ENCODE results near the gene CERS6. TPM values are rescaled to one million over a fixed set of nuclear protein-coding genes. Genes with fewer than 3 reads are reported as not detected.

The CERS6 gene
- total and polyA plus RNA-seq, 4 donors: 4.3 to 25.8 (median 13.6) TPM

DNA sequence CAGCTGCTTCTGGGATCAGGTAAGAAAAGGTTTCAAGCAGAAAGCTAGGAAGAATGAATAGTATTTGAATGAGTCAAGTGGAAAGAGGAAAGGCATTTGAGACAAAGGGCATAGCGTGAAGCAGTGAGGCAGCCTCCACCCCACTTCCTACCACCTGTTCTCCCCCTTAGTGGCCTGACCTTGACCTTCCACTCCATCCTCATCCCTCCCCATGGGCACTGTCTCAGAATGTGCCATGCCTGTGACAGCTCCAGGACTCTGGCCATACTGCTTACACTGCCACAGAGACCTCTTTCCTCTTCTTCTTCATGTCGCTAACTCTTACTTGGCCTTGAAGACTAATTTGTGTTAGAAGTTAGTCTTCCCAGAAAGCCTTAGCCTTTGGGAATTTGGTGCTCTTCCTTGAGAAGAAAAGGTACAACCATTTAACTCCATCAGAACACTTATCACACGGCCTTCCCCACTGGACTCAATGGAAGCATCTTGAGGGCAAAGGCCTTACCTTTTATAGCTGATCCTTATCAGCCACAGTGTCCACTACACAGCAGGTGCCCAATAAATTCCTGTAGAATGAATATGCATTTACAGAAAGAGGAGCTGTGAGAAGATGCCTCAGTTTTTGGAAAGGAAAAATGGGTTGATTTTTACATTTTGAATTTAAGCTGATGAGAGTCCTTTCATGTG is 331.2 kb downstream of the CERS6 start:
- H3K4me1 ChIP-seq (ENCODE audit: control insufficient read depth in 5 of 5, insufficient read depth in 5 of 5, low read length in 5 of 5): peaks cover 0 to 3% (median 1%) of the 10 kb centered on the region in 5 donors
- no peaks in the 10 kb centered on the region for H3K9me3 ChIP-seq (ENCODE audit: control insufficient read depth in 4 of 4, insufficient read depth in 3 of 4, low read length in 3 of 4)
- ATAC-seq (ENCODE audit: insufficient read depth, low FRiP score): no peak
- no peak overlapping the region for H3K27ac ChIP-seq (ENCODE audit: low read depth in 1 of 2, low read length in 1 of 2)
- TF ChIP-seq, protein P1, sequence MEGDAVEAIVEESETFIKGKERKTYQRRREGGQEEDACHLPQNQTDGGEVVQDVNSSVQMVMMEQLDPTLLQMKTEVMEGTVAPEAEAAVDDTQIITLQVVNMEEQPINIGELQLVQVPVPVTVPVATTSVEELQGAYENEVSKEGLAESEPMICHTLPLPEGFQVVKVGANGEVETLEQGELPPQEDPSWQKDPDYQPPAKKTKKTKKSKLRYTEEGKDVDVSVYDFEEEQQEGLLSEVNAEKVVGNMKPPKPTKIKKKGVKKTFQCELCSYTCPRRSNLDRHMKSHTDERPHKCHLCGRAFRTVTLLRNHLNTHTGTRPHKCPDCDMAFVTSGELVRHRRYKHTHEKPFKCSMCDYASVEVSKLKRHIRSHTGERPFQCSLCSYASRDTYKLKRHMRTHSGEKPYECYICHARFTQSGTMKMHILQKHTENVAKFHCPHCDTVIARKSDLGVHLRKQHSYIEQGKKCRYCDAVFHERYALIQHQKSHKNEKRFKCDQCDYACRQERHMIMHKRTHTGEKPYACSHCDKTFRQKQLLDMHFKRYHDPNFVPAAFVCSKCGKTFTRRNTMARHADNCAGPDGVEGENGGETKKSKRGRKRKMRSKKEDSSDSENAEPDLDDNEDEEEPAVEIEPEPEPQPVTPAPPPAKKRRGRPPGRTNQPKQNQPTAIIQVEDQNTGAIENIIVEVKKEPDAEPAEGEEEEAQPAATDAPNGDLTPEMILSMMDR (IDR thresholded peaks at IDR 0.05; ENCODE audit: control extremely low read depth, extremely low read depth): no peak
- DNase-seq: no peak
- no peak overlapping the region for H3K9ac ChIP-seq (ENCODE audit: insufficient read depth in 1 of 2, low read length in 2 of 2)
- no peak overlapping the region for H3K4me3 ChIP-seq
- WGBS, 2 donors: 91% methylated on average over 3 of the region's 3 CpGs
- H3K27me3 ChIP-seq (ENCODE audit: control insufficient read depth in 3 of 3, insufficient read depth in 3 of 3, low read length in 2 of 3): no peaks in the 10 kb centered on the region
- no peaks in the 10 kb centered on the region for H3K36me3 ChIP-seq (ENCODE audit: control insufficient read depth in 4 of 4, insufficient read depth in 4 of 4, low read length in 4 of 4)

GRCh38 chr2:168787782-168788376 is 331.8 kb downstream of the CERS6 start:
- Histone ChIP-seq H3K4me3 (no peak overlapping the region), H3K9ac (ENCODE audit: insufficient read depth in 1 of 2, low read length in 2 of 2) (no peak overlapping the region), H3K27me3 (ENCODE audit: control insufficient read depth in 3 of 3, insufficient read depth in 3 of 3, low read length in 2 of 3) (no peaks in the 10 kb centered on the region), H3K4me1 (ENCODE audit: control insufficient read depth in 5 of 5, insufficient read depth in 5 of 5, low read length in 5 of 5) (peaks cover 0 to 2% (median 1%) of the 10 kb centered on the region in 5 donors), H3K36me3 (ENCODE audit: control insufficient read depth in 4 of 4, insufficient read depth in 4 of 4, low read length in 4 of 4) (no peaks in the 10 kb centered on the region), H3K9me3 (ENCODE audit: control insufficient read depth in 4 of 4, insufficient read depth in 3 of 4, low read length in 3 of 4) (no peaks in the 10 kb centered on the region), H3K27ac (ENCODE audit: low read depth in 1 of 2, low read length in 1 of 2) (no peak overlapping the region)
- DNase-seq (no peak), ATAC-seq (ENCODE audit: insufficient read depth, low FRiP score) (no peak)
- TF ChIP-seq, protein P1 (IDR thresholded peaks at IDR 0.05; ENCODE audit: control extremely low read depth, extremely low read depth): no peak
- WGBS, 2 donors: 86 to 96% methylated on average over 1 of the region's 1 CpG

DNA sequence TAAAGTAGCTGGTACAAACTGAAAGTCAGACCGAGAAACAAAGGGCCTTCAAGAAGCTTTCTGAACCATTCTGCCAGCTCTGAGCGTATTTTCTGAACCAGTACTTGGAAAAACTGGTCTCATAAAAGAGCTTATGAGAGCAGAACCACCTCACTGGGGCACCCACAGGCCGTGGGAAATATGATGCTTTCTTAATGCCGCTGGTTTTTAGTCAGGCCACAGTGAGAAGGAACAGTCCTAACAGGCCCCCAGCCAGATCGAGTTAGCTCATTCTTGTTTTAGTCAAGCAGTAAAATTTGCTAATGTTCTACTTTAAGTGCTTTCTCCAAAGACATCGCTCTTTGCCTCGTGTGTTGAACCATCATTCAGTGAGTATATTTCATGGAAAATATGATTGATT is 333.7 kb downstream of the CERS6 start:
- no peak for ATAC-seq (ENCODE audit: insufficient read depth, low FRiP score)
- Histone ChIP-seq H3K36me3 (ENCODE audit: control insufficient read depth in 4 of 4, insufficient read depth in 4 of 4, low read length in 4 of 4) (no peaks in the 10 kb centered on the region), H3K9me3 (ENCODE audit: control insufficient read depth in 4 of 4, insufficient read depth in 3 of 4, low read length in 3 of 4) (no peaks in the 10 kb centered on the region), H3K9ac (ENCODE audit: insufficient read depth in 1 of 2, low read length in 2 of 2) (no peak overlapping the region), H3K4me3 (no peak overlapping the region), H3K27ac (ENCODE audit: low read depth in 1 of 2, low read length in 1 of 2) (no peak overlapping the region), H3K27me3 (ENCODE audit: control insufficient read depth in 3 of 3, insufficient read depth in 3 of 3, low read length in 2 of 3) (no peaks in the 10 kb centered on the region), H3K4me1 (ENCODE audit: control insufficient read depth in 5 of 5, insufficient read depth in 5 of 5, low read length in 5 of 5) (peaks cover 0 to 3% (median 0%) of the 10 kb centered on the region in 5 donors)
- TF ChIP-seq, protein P1 (IDR thresholded peaks at IDR 0.05; ENCODE audit: control extremely low read depth, extremely low read depth): no peak
- no peak for DNase-seq
- WGBS, 2 donors: 73% methylated on average over 7 of the region's 7 CpGs

Measured in lung (tissue), 12 donors.